GM13977 (cell line): ENCODE measurements around the gene SP100.
"Not testable (repeated sequence)": the region's sequence is repeated elsewhere in the genome, so short reads cannot be mapped to it uniquely, and the experiment has no call there.

ENCODE experiments used
- DNase-seq: peaks from one replicate; pipeline ENCODE4 v3.0.0; 2012; ENCODE audit warnings: low spot score
- CTCF ChIP-seq: IDR thresholded peaks from 2 replicates; pipeline ENCODE4 v1.5.1; 2012; ENCODE audit warnings: mild to moderate bottlenecking, control low read depth; ENCODE audit not compliant: insufficient read depth; ENCODE audit errors: extremely low read depth, missing control alignments
- in situ Hi-C: fragments of 300-500 bp; cut with MboI; formaldehyde crosslinking; loops from one replicate; pipeline ENCODE4 v1.12.0; 2022; ENCODE audit warnings: low sequenced_read_pairs, low pct_unique_long_range_greater_than_20kb, mixed read lengths, inconsistent platforms; ENCODE audit not compliant: unreplicated experiment

SP100 gene

DNA sequence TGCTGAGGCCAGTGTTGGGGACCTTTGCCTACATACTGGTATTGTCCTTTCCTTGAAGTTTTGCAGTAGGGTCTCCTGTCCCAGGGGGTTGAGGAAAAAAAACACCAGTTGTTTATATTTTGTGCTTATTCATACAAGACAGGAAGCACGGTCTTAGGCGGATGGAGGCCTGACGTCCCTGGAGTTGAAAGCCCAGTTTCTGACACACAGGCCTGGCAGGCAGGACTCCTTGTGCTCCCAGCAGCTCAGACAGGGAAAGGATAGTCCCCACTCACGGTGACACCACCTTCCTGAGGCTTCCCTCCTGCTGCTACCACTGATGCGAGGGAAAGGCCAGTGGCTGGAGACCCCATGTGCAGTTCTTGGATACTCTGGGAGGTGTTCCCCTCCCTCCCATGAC, 15.5 kb upstream of the SP100 start:
- TF ChIP-seq CTCF: no peak
- in situ Hi-C loops: no loop called here
- DNase-seq: no peak

- in situ Hi-C loops: not testable (repeated sequence)
Measured at GRCh38 chr2:230401026-230401425, 15.0 kb upstream of the SP100 start.

GRCh38 chr2:230403746-230404145, 12.3 kb upstream of the SP100 start:
- DNase-seq: no peak
- in situ Hi-C loops: no loop called here
- TF ChIP-seq CTCF: no peak

More at GRCh38 chr2:230401026-230401425, 15.0 kb upstream of the SP100 start:
- DNase-seq: not testable (repeated sequence)

DNA sequence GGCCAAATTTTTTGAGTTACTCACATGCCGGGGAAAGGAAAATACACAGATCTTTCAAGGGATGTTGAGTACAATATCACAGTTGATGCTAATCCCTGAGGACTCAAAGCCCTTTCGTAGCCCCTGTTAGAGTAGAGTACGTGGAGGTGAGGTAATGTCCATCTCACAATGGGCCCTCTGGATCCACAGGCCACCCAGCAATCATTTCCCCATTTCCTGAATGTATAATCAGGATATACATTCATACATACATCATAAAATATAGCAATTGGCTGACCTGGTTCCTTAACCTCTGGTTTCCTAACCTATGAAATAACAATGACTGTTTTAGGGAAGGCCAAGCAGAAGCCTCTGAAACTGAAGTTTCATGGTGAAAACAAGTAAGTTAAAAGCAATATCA, 10.2 kb upstream of the SP100 start:
- no peak for DNase-seq
- in situ Hi-C loops: no loop called here
- TF ChIP-seq CTCF: no peak

GRCh38 chr2:230408244-230408842, 7.7 kb upstream of the SP100 start:
- no peak for DNase-seq
- no peak for TF ChIP-seq CTCF
- in situ Hi-C loops: no loop called here

DNA sequence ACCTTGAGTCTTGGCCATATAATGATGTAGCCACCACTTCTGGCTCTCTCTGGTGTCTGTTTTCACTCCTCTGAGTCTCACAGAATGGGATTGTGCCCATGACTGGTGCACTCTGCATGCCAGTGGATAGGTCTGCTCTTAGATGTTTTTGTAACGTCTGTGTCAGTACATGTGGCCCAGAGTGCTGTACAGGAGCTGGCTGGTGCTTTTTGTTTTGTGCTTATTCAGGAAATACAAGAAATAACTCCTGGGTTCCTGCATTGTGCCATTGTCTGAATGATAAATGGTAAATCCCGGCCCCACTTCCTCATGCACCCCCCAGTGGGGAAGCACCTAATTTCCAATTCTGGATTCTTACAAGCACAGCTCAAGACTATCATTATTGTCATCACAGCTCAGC, 6.7 kb upstream of the SP100 start:
- DNase-seq, in situ Hi-C loops: not testable (repeated sequence)

DNA sequence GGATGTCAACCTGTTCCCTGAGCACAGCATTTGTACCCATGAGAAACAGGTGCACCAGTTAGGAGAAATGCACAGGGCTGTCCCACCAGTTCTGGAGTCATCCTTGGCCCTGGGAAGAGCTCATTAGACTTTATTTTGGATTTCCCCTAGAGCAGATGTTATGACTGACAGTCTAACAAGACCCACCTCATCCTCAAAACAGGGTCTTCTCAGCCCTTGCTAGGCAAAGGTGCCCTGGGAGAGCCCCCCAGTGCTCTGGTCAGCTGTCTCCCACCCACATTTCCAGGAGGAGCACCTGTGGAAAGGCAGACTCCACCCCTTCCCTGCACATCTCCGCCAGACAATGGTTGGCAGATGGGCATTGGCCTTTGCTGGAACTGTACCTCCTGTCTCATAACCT, 5.7 kb upstream of the SP100 start:
- in situ Hi-C loops: no loop called here
- no peak for DNase-seq

More for the DNA sequence above, 5.7 kb upstream of the SP100 start:
- TF ChIP-seq CTCF: no peak
